Activated CD8-positive, alpha-beta T cell treated with anti-CD3 and anti-CD28 coated beads, Interleukin-2, amount 10 ng/mL, durations not matched to agents 7 days and 5 days (primary cell): Measurements from ENCODE around the gene ADAM30. TPM values are rescaled to one million over a fixed set of nuclear protein-coding genes. Genes with fewer than 3 reads are reported as not detected.

Experiments used
- ATAC-seq: fragments of 150-1000 bp; cut with Tn5 transposase; one replicate; pipeline ENCODE4 v1.10.0; 2021; ENCODE audit warnings: moderate library complexity
- CTCF ChIA-PET: fragments of 350-600 bp; sonication (Branson Sonifier 250); formaldehyde crosslinking; loops from one replicate; lab custom pipeline; 2021; ENCODE audit warnings: antibody characterized with exemption; lab: Charles Lee
- POLR2A ChIA-PET: fragments of 350-600 bp; sonication (Branson Sonifier 250); formaldehyde crosslinking; loops from one replicate; lab custom pipeline; 2021; ENCODE audit warnings: antibody characterized with exemption; lab: Charles Lee
- DNase-seq: peaks from one replicate; pipeline ENCODE4 v3.0.0-alpha.2; 2020
- H3K27ac Mint-ChIP-seq: one replicate; pipeline ENCODE4 v1.8.0; 2021; ENCODE audit warnings: mild to moderate bottlenecking, mixed read lengths
- H3K27me3 Mint-ChIP-seq: one replicate; pipeline ENCODE4 v1.8.0; 2021; ENCODE audit warnings: low read depth, mixed read lengths
- H3K36me3 Mint-ChIP-seq: one replicate; pipeline ENCODE4 v1.8.0; 2021; ENCODE audit warnings: low read depth, mixed read lengths
- H3K4me1 Mint-ChIP-seq: one replicate; pipeline ENCODE4 v1.8.0; 2021; ENCODE audit warnings: low read depth, mixed read lengths
- H3K4me3 Mint-ChIP-seq: one replicate; pipeline ENCODE4 v1.8.0; 2021; ENCODE audit warnings: mild to moderate bottlenecking, mixed read lengths
- H3K9me3 Mint-ChIP-seq: one replicate; pipeline ENCODE4 v1.8.0; 2022; ENCODE audit warnings: mixed read lengths; ENCODE audit not compliant: insufficient read depth
- total RNA-seq, 2 experiments: library from RNA; stranded (reverse); gene quantifications; one replicate each; pipeline ENCODE4 v1.2.3, GENCODE V29; 2021

Gene ADAM30
- total RNA-seq, 2 experiments from 2014 or later = not detected

DNA sequence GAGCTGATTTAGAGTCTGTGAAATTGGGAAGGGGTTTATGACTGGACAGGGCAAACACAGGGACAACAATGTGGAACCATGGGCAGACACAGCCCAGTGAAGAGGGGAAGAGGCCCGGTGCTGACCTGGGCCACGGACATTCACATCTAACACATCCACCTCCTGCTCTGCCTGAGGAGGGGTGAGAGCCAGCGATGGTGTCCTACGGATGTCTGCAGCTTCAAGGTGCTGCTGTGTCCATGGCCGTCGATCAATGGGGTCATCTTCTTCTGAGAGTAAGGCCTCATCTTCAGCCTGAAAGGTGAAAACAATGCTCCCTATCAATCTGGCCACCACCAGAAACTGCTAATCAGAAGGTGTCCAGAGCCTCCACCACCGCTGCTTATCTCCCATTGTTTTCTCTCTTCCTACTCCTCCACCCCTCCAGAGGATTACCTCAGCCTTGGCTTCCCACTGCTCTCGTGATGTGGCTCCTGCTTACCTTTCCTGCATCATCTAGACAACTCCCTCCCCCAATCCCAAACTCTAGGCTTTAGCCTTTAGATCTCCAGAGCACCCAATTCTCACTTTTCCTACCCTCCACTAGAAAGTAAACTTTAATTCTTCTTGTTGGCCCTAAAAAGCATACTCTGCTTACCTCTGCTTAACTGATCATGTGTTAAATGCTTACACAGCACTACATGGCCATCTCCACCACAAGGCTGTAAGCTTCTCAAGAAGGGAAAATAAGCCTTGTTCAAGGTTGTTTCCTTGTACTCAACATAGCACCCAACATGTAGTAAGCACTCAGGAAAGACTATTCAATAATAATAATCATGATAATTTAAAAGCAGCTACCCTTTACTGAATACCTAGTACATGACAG is 24.0 kb upstream of the ADAM30 start:
- H3K4me1 Mint-ChIP-seq = peaks cover 15% of the 10 kb centered on the region
- no peak overlapping the region for H3K4me3 Mint-ChIP-seq
- peak overlapping the region; percentile 23 for H3K27ac Mint-ChIP-seq
- no peaks in the 10 kb centered on the region for H3K9me3 Mint-ChIP-seq
- peaks cover 75% of the 10 kb centered on the region for H3K36me3 Mint-ChIP-seq
- CTCF ChIA-PET = interaction anchor here (1.5 kb wide), 1 partner anchor 34 kb away, joined by 4 read pairs; no protein-coding TSS in a partner anchor
- DNase-seq (no peak), ATAC-seq (no peak)
- POLR2A ChIA-PET = no interaction called here
- no peaks in the 10 kb centered on the region for H3K27me3 Mint-ChIP-seq

DNA sequence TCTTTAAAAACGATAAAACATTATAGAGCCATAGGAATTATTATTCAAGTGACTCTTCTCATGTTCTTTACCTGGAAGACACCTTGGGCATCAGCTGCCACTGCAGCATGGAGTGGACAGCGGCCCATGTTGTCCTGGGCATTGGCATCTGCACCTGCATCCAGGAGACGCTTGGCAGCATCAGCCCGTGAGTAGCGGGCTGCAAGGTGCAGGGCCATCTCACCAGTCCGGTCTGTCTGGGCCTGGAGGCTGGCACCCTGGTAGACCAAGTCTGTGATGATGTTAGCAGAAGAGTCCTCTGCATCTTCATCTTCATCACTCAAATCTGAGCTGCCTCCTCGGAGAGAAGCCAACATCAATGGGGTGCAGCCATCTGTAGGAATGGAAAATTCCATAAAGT is 22.9 kb upstream of the ADAM30 start:
- no peak for DNase-seq
- POLR2A ChIA-PET = interaction anchor here (1.1 kb wide), 1 partner anchor 8 kb away, joined by 3 read pairs; no protein-coding TSS in a partner anchor
- CTCF ChIA-PET = interaction anchor here (1.0 kb wide), 1 partner anchor 33 kb away, joined by 3 read pairs; no protein-coding TSS in a partner anchor
- Mint-ChIP-seq H3K27me3 (no peaks in the 10 kb centered on the region), H3K4me1 (peaks cover 9% of the 10 kb centered on the region), H3K9me3 (no peaks in the 10 kb centered on the region), H3K4me3 (no peak overlapping the region), H3K27ac (no peak overlapping the region), H3K36me3 (peaks cover 75% of the 10 kb centered on the region)
- no peak for ATAC-seq

DNA sequence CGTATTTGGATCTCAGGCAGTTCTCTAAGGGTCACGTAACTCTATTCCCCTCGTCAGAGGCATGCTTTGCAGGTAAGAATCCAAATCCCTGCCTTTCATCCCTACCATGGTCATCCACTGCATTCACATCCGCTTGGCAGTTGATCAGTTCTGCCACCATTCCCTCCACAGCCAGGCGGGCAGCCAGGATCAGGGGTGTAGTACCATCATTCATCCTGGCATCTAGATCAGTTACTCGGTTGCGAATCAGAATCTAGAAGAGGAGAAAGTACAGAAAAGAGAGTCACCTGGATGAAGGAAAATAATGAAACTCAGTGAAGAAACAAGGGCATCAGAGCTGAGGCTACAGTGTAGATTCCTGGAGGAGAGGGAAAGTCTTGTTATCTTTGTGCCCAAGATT is 22.0 kb upstream of the ADAM30 start:
- CTCF ChIA-PET = interaction anchor here (1.0 kb wide), 1 partner anchor 32 kb away, joined by 3 read pairs; no protein-coding TSS in a partner anchor

DNA sequence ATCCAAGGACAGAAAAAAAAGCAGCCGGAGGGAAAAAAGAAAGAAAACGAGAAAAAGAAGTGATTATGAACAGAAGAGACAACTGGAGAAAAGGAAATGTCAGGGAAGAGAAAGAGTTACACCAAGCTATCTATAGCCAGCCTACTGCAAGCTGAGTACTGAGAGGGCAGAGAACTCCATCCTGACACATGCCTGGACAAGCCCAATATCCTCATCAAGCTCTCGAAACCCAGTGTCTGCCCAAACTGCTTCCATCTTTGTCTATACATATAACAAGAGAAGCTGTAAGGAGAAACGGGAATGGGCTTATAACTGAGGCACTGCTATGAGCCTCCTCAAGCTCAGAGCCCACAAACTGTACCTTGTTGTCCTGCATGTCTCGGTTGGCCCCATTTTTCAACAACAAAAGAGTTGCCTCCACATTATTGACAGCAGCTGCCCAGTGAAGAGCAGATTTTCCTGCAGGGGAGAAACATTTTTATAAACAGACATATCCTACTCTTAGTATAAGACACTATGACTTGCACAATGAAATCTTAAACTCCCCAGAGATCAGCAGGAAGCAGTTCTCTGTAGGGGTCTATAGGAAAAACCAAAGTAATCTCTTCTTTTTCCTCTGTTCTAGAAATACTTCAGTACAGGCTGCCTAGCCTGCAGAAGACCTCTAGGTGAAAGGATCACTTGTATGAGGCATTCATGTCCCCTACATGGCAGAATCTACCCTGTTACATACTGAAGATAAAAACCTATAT is 21.2 kb upstream of the ADAM30 start:
- Mint-ChIP-seq H3K27me3 (no peaks in the 10 kb centered on the region), H3K27ac (peak overlapping the region; percentile 39), H3K9me3 (no peaks in the 10 kb centered on the region), H3K36me3 (peaks cover 75% of the 10 kb centered on the region), H3K4me3 (no peak overlapping the region), H3K4me1 (no peaks in the 10 kb centered on the region)
- ATAC-seq = no peak
- no peak for DNase-seq
- ChIA-PET CTCF (interaction anchor here (1.2 kb wide), 1 partner anchor 31 kb away, joined by 3 read pairs; no protein-coding TSS in a partner anchor), POLR2A (no interaction called here)

More for the DNA sequence above, 22.0 kb upstream of the ADAM30 start:
- H3K9me3 Mint-ChIP-seq = no peaks in the 10 kb centered on the region
- no peak overlapping the region for H3K4me3 Mint-ChIP-seq
- POLR2A ChIA-PET = interaction anchor here (1.1 kb wide), 1 partner anchor 7 kb away, joined by 3 read pairs; no protein-coding TSS in a partner anchor
- peaks cover 74% of the 10 kb centered on the region for H3K36me3 Mint-ChIP-seq
- no peak overlapping the region for H3K27ac Mint-ChIP-seq
- H3K27me3 Mint-ChIP-seq = no peaks in the 10 kb centered on the region
- H3K4me1 Mint-ChIP-seq = no peaks in the 10 kb centered on the region
- DNase-seq (no peak), ATAC-seq (no peak)

DNA sequence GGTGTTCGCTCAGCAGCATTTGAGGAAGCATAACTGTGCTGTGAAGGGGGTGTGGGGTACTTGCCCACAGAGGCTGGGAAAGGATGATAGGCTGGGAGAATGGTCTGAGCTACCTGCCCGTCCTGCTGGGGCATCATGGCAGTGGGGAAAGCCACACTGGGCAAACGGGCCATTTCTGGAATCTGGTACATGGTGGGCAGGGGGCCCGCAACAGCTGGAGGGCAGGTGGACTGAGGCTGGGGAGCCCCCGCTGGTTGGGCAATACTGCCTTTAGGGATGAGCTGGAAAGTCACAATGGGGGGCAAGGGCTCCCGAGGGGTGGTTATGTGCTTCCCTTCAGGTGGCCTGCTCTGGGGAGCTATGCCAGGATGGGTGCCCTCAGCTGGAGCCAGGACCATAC is 19.2 kb upstream of the ADAM30 start:
- ChIA-PET CTCF (no interaction called here), POLR2A (no interaction called here)
- H3K27ac Mint-ChIP-seq = no peak overlapping the region
- H3K36me3 Mint-ChIP-seq = peaks cover 66% of the 10 kb centered on the region
- no peak overlapping the region for H3K4me3 Mint-ChIP-seq
- H3K4me1 Mint-ChIP-seq = peaks cover 6% of the 10 kb centered on the region
- no peaks in the 10 kb centered on the region for H3K27me3 Mint-ChIP-seq
- ATAC-seq (no peak), DNase-seq (no peak)
- H3K9me3 Mint-ChIP-seq = no peaks in the 10 kb centered on the region

DNA sequence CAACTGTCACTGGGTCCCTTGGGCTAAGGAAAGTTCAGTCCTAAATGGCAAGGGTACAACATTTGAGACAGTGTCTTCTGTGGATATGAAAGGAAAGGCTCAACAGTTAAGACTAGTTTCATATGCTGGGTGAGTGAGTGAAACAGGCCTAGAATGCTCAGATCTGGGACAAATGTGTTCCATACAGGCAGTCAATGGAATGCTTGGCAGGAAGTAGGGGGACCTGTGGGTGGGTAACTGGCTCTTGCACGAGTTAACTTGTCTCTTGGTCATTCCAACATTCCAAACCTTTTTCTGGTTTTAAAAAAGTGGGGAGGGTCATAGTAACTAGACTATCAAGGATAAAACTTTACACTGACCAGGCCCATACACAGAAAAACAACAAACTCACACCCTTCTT is 17.8 kb upstream of the ADAM30 start:
- DNase-seq = no peak
- POLR2A ChIA-PET = no interaction called here
- Mint-ChIP-seq H3K27me3 (no peaks in the 10 kb centered on the region), H3K4me1 (peaks cover 17% of the 10 kb centered on the region), H3K36me3 (peaks cover 63% of the 10 kb centered on the region), H3K9me3 (no peaks in the 10 kb centered on the region), H3K4me3 (no peak overlapping the region), H3K27ac (no peak overlapping the region)
- CTCF ChIA-PET = no interaction called here
- no peak for ATAC-seq

DNA sequence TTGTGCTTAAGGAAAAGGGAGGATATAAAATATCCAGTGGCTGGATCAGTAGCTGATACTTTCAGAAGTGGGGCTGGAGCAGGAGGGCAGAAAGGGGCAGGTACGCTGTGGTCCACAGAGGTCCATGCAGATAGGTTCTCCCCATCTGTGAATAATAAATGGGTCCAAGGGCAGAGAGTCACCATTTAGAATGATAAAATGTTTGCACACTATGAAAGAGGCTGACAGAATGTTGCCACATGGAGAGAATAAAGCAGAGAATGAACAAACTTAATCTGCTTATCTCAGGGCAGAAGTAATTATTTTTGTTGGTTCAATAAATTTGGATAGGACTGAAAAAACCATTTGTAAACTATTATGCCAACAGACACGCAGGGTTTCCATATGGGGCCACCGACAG is 16.6 kb upstream of the ADAM30 start:
- H3K27ac Mint-ChIP-seq = no peak overlapping the region
- peaks cover 17% of the 10 kb centered on the region for H3K4me1 Mint-ChIP-seq
- no peaks in the 10 kb centered on the region for H3K9me3 Mint-ChIP-seq
- peaks cover 54% of the 10 kb centered on the region for H3K36me3 Mint-ChIP-seq
- CTCF ChIA-PET = no interaction called here
- no peak overlapping the region for H3K4me3 Mint-ChIP-seq
- POLR2A ChIA-PET = no interaction called here
- DNase-seq = no peak
- peaks cover 2% of the 10 kb centered on the region for H3K27me3 Mint-ChIP-seq
- ATAC-seq = no peak

DNA sequence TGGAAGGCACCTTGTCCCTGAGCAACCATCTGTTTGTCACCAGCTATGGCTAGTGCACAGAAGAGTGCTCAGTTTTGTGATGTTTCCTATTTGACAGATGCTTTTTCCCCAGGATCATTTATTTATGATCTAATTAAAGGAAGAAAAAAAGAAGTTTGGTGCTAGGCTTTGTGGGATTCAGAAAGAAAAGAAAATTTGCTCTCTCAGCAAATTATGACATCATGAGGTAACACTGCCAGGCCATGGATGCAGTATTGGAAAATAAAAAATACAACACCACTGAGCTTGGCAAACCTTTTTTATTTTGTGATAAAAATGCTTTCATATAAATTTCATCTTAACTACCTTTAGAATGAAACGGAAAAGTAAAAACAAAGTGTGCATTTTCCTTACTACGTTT is 15.5 kb upstream of the ADAM30 start:
- Mint-ChIP-seq H3K36me3 (peaks cover 46% of the 10 kb centered on the region), H3K4me1 (peaks cover 19% of the 10 kb centered on the region), H3K9me3 (no peaks in the 10 kb centered on the region), H3K4me3 (no peak overlapping the region), H3K27me3 (peaks cover 2% of the 10 kb centered on the region), H3K27ac (no peak overlapping the region)
- CTCF ChIA-PET = no interaction called here
- POLR2A ChIA-PET = no interaction called here
- ATAC-seq = no peak
- DNase-seq = no peak

DNA sequence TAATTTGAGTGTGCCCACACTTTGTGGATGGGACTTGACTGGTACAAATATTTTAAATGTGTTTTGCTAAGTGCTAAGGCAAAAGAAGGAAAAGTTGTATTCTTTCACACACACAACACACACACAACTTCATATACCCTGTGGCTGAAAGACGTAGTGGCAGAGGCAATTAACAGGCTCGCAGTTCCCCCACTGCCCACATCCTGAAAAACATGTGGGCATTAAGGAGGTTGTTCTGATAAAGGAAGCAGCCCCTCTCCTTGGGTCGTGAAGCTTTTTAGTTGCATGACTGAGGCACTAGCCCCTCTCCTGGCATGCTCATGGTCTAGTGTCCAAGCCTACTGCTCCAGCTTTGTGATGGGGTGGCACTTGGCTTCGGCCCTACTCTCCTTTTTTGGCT is 14.3 kb upstream of the ADAM30 start:
- CTCF ChIA-PET = interaction anchor here (1.1 to 1.8 kb wide), 2 partner anchors 25 to 38 kb away, joined by 3 to 7 read pairs; no protein-coding TSS in a partner anchor
- POLR2A ChIA-PET = interaction anchor here (1.0 kb wide), 1 partner anchor 8 kb away, joined by 3 read pairs; no protein-coding TSS in a partner anchor
- Mint-ChIP-seq H3K4me1 (peaks cover 19% of the 10 kb centered on the region), H3K36me3 (peaks cover 35% of the 10 kb centered on the region), H3K9me3 (peaks cover 2% of the 10 kb centered on the region), H3K27ac (peak overlapping the region; percentile 73), H3K4me3 (peak overlapping the region; percentile 35), H3K27me3 (peaks cover 5% of the 10 kb centered on the region)
- ATAC-seq (peak; percentile 27), DNase-seq (peak; percentile 30)

DNA sequence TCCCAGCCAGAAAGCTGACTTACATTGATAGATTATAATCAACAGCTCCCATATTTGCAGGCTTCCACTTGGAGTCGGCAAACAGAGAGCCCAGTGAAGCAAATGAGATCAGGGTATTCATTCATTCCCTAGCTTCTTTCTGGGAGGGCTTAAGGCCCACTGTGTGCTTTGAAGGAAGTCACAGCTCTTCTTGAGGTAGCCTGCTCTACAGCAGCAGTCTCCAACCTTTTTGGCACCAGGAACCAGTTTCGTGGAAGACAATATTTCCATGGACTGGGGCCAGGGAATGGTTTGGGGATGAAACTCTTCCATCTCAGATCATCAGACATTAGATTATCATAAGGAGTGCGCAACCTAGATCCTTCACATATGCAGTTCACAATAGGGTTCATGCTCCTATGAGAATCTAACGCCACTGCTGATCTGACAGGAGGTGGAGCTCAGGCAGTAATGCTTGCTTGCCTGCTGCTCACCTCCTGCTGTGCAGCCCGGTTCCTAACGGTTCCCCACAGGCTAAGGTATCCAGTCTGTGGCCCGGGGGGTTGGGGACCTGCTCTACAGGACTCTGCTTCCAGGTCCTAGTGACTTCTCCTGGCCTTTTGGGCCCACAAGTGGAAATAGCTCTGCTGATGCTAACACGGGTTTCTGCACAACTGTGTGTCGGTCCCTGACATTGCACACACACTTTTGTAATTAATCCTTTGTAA is 13.7 kb upstream of the ADAM30 start:
- Mint-ChIP-seq H3K36me3 (peaks cover 33% of the 10 kb centered on the region), H3K4me1 (peaks cover 19% of the 10 kb centered on the region), H3K4me3 (peak overlapping the region; percentile 35), H3K9me3 (peaks cover 6% of the 10 kb centered on the region), H3K27ac (peak overlapping the region; percentile 73), H3K27me3 (peaks cover 7% of the 10 kb centered on the region)
- ChIA-PET POLR2A (no interaction called here), CTCF (interaction anchor here (1.1 to 1.8 kb wide), 2 partner anchors 24 to 38 kb away, joined by 3 to 7 read pairs; no protein-coding TSS in a partner anchor)
- DNase-seq = no peak
- no peak for ATAC-seq

DNA sequence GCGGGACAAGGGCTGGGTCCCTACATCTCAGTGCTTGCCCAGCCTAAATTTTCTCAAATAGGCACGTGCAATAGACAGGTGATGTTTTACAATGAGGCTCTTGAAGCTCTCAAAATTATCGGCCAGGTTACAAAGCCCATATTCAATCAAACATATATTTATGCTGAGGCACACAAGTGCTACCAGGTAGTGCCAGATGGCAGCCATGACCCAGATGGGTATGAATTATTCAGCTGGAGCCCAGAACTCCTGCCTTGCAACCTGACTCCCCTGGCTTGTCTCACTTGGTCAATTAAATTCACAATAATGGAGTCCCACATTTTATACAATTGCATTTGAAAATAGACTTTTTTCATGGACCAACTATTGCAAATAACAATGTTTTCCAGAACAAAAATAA is 12.3 kb upstream of the ADAM30 start:
- CTCF ChIA-PET = interaction anchor here (1.5 kb wide), 1 partner anchor 60 kb away, joined by 4 read pairs; no protein-coding TSS in a partner anchor
- no peak for DNase-seq
- Mint-ChIP-seq H3K4me3 (no peak overlapping the region), H3K36me3 (peaks cover 20% of the 10 kb centered on the region), H3K27me3 (peaks cover 20% of the 10 kb centered on the region), H3K27ac (no peak overlapping the region), H3K4me1 (peaks cover 19% of the 10 kb centered on the region), H3K9me3 (peaks cover 6% of the 10 kb centered on the region)
- no peak for ATAC-seq
- POLR2A ChIA-PET = no interaction called here
